Endometrial microvascular endothelial cells (primary cell): Measurements from ENCODE around the gene NACAD. TPM values are rescaled to one million over a fixed set of nuclear protein-coding genes. Genes with fewer than 3 reads are reported as not detected.

ENCODE experiments used
- in situ Hi-C: cut with HindIII; loops from 2 replicates; pipeline ENCODE4 v1.10.0; 2017; ENCODE audit warnings: low sequenced_read_pairs, low pct_unique_long_range_greater_than_20kb; ENCODE audit errors: inconsistent ontology term
- total RNA-seq: library from RNA; depleted of rRNA; stranded (reverse); fragments of >200 nt; gene quantifications from one replicate; pipeline ENCODE4 v1.2.3, GENCODE V29; 2015; ENCODE audit errors: inconsistent ontology term

Gene NACAD, protein sequence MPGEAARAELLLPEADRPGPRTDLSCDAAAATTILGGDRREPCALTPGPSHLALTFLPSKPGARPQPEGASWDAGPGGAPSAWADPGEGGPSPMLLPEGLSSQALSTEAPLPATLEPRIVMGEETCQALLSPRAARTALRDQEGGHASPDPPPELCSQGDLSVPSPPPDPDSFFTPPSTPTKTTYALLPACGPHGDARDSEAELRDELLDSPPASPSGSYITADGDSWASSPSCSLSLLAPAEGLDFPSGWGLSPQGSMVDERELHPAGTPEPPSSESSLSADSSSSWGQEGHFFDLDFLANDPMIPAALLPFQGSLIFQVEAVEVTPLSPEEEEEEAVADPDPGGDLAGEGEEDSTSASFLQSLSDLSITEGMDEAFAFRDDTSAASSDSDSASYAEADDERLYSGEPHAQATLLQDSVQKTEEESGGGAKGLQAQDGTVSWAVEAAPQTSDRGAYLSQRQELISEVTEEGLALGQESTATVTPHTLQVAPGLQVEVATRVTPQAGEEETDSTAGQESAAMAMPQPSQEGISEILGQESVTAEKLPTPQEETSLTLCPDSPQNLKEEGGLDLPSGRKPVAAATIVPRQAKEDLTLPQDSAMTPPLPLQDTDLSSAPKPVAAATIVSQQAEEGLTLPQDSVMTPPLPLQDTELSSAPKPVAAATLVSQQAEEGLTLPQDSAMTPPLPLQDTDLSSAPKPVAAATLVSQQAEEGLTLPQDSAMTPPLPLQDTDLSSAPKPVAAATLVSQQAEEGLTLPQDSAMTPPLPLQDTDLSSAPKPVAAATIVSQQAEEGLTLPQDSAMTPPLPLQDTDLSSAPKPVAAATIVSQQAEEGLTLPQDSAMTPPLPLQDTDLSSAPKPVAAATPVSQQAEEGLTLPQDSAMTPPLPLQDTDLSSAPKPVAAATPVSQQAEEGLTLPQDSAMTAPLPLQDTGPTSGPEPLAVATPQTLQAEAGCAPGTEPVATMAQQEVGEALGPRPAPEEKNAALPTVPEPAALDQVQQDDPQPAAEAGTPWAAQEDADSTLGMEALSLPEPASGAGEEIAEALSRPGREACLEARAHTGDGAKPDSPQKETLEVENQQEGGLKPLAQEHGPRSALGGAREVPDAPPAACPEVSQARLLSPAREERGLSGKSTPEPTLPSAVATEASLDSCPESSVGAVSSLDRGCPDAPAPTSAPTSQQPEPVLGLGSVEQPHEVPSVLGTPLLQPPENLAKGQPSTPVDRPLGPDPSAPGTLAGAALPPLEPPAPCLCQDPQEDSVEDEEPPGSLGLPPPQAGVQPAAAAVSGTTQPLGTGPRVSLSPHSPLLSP (N-terminal part only)
- total RNA-seq, result 2.3 TPM

GRCh38 chr7:45088821-45089340 lies at the start of gene NACAD:
TSS of gene NACAD (minus strand) at chr7:45088969. CDS start at chr7:45088894, 75 bp downstream.
- in situ Hi-C loops, result no loop called here

DNA sequence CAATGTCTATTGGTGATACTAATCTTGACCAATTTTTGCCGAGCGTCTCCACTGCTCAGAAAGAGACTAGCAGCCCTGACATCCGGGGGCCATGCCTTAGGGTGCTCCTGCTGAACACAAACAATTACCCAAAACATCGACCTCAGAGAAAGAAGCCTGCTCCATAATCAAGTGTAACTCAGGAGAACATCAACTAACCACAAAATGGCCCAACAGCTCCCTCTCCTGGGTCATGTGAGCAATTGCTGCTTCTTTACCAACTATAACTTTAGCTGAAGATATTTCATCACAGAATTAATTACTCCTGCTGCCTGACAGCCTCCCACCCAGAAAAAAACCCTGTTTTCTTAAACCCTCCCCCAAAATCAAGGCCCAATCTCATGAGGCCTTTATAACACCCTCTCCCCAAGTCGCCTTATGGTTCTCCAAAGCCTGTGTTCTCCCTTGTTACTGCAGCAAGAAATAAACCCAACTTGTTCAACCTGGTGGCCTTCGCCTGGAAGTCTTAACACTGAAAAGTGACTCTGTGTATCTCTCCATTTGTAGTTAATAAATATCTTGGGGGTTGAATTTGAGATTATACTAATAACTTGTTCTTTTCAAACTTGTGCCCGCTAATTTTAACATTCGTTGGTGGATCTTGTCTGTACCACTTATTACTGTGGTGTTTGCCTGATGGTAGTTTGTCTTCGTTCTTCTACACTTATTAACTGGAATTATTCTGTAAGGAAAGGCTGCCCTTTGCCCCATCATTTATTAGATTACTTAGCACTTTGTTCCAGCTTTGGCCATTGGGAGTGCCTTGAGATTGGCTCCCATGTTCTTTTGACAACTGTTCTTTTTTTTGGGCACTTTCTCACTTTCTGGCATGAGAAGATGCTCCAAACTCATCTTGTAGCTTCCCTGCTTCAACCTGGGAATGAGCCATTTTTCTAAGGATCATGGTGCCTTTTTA lies 47.6 kb upstream of the NACAD start:
- in situ Hi-C loops, result no loop called here

DNA sequence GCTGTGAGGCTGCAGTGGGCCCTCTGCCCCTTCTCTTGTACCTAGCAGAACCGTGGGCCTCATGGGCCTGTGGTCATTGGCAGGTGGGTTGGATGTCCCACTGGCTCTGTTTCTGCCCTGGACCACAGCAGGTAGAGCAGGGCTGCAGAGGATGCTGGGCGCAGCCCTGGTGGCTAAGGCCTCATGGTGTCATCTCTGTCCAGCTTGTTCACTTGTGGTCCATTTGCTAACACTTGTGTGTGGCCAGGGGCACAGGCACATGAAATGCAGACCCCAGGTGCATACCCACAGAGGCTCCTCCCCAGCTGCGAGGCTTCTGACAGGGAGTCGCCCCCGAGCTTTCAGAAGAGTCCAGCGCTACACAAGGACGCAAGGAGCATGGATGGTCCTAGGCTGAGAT lies 45.1 kb upstream of the NACAD start:
- in situ Hi-C loops, result no loop called here

DNA sequence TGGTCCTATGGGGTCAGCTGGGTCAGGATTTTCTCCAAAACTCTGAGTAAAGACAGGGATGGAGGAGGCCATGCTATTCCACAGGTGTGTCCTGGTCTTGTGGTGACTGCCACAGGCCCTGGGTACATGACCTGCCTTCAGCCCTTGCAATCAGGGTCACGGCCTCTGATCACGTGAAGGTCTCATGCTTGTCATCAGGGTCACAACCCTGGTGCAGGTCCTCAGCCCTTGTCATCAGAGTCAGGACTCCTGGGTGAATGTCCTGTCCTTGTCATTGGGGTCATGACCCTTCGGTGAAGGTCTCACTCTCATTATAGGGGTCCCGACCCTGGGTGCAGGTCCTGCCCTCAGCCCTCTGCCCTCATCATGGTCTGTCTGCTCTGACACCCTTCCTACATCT lies 44.6 kb upstream of the NACAD start:
- in situ Hi-C loops, result no loop called here

DNA sequence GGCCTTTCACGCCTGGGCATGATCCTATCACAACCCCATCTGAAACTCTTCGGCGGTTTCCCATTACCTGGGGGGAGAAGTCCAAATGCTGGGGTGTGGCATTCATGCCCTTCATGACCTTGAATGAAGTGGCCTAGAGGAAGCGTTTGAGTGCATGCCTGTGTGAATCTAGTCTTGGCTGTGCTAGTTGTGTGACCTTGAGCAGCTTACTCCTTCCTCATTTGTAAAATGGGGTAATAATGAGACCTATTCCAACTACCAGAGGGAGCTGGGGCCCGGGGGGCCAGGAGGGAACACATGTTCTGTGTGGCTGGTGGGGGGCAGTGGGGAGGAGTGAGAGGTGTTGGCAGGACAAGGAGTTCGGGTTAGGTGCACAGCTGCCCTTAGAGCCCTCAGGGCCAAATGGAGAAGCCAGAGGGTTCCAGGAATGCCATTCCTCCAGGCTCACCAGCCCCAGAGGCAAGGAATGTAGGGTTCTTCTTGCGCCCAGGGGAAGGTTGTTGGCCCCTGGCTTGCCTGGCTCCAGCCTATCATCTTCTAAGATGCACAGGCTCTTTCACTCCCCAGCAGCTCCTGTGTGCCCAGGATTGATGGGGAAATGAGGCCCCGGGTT lies 44.0 kb upstream of the NACAD start:
- in situ Hi-C loops, result no loop called here

GRCh38 chr7:45131891-45132290 lies 43.1 kb upstream of the NACAD start:
- in situ Hi-C loops, result no loop called here

DNA sequence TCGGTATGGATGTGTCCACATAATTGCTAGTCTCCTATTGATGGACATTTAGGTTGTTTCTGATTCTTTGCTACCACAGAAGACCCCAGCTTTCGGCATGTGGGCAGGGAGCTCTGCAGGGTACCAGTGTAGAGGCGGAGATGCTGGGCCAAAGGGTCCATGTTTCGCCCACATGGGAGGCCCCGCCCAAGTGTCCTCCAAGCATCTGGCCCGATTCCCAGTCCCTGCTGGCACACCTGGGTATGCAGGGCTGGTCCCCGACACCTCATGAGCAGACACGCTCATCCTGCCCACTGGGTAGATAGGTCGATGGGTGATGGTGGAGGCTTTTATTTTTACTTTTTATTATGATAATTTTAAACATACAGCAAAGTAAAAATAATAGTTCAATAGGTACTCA lies 42.1 kb upstream of the NACAD start:
- in situ Hi-C loops, result no loop called here

DNA sequence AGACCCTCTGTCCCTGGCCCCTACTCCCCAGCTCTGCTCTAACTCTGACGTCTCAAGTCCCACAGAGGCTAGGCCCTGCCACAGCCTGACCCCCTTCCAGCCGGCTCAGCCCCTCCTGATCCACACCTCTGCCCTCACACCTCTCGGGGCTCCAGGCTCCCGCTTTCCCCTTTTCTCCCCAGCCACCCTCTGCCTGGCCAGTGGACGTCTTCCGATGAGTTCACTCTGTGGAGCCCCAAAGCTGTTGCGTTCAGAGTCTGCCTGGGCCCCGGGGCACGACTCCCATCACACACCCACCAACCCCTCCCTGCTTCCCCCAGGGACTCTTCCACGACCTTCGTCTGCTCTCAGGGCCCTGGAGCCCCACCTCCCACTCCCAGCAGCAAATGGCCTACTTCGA lies 41.1 kb upstream of the NACAD start:
- in situ Hi-C loops, result no loop called here

GRCh38 chr7:45129181-45129800 lies 40.5 kb upstream of the NACAD start:
- in situ Hi-C loops, result no loop called here

DNA sequence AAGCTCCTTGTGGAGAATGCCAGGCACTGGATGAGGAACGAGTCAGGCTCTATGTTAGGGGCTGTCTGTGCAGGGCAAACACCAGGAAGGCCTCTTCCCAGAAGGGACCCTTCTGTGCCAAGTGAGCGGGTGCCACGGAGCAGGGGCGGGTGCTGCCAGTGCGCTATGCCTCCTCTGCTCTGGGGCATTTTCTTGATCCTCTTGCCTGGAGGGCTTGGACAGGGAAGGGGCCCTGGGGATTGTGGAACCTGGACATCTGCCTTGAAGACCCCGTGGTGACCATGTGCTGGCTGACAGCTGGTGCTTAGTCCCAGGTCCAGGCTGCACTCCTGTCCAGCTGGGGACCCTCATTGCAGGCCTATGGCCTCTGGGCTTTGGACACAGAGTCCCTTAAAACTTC lies 38.2 kb upstream of the NACAD start:
- in situ Hi-C loops, result no loop called here

DNA sequence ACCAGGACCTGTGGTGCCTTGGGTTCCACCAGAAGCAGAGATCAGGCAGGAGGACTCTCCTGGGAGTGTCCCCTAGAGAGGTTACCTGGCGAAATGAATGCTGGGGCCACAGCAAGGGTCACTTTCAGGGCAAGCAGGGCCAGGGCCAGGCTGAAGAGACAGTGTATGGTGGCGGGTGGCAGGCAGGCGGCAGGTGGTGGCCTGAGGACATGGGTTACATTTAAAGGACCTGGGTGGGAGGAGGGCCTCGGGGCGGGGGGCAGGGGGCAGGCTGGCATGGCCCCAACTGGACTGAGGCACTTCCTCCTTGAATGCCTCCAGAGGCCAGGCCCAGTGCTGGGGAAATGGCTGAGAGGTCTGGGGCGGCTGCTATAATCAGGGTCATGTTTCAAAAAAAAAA lies 37.4 kb upstream of the NACAD start:
- in situ Hi-C loops, result no loop called here

- in situ Hi-C loops, result no loop called here
These were observed 36.6 kb upstream of the NACAD start for GRCh38 chr7:45125193-45125904.

DNA sequence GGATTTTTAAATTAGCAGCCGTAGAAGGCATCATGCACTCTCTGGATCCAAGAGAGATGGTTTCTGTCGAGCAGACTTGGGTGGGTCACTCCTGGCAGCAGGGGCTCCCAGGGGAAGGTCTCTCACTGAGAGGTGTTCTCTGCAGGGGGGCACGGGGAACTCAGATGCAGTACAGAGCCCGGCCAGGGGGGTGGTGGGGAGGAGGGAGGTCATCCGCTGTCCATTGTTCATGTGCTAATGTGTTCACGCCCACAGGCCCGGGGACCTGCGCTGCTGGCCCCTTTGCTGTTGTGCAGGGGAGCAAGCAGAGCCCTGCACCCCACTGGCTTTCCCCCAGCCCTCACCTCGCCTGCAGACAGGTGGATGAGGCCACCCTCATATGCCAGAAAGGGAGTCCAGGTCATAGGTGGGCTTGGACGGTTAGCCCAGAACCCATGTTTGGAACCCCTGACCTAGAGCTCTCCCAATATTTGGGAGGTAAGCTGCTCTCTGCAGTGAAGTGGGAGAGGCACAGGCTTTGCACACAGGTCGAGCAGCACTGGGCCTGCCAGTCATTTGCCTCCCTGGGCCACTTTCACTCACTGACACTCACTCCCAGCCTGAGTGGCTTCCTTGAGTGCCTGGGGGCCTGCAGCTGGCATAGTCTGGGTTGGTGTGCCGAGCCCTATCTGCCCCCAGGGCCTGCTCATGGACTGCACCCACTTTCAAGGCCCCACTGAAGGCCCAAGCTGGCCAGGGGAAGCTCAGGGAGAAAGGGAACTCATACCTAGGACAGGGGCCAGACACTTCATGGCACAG lies 35.3 kb upstream of the NACAD start:
- in situ Hi-C loops, result no loop called here

DNA sequence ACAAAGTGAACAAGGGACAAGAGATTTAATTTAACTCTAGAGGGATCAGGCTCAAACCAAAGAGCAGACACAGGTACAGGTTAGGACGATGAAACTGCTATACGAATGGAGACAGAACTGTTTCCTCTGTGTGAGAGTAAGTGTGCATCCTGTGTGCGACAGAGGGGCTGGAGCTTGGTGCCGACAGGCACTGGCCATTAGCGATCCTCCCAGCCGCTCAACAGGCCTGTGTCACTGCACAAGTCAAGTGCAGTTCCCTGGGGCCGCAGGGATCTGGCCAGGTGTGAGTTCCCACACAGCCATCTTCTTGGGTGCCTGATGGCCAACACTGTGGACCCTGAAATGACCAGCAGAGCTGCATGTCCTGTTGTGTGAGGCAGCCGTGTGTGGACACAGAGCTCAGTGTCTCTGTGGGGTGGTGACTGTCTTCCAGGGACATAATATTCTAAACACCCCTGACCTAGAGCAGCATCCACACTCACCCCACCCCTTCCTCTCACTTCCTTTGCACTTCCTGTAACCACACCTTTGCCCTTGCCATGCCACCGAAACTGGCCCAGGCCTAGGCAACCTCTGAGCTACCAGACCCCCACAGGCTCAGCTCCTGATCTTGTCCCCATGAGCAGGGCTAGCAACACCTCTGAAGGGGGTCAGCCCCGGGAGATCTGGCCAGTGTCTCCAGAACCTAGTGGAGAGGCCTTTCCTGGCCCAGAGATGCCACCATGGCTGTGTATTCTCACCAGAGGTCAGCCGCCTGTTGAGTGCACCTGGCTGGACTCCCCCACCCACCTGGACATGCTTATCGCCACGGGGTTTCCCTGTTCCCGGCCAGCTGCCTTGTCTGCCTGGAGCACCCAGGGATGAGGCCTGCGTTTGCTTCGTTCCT lies 34.4 kb upstream of the NACAD start:
- in situ Hi-C loops, result no loop called here

- in situ Hi-C loops, result no loop called here
These were observed 30.8 kb upstream of the NACAD start for GRCh38 chr7:45119550-45119949.
